Effector CD8-positive, alpha-beta T cell (primary cell): ENCODE results near the gene SMG6.
A peak's percentile ranks its signal among the peaks of the same experiment; 100 is the strongest.
"Not testable (repeated sequence)": the region's sequence is repeated elsewhere in the genome, so short reads cannot be mapped to it uniquely, and the experiment has no call there.

ENCODE experiments used
- DNase-seq: peaks from one replicate; lab custom pipeline; 2025; lab: John Stamatoyannopoulos, UW

Gene SMG6

GRCh38 chr17:2025622-2026309, 277.8 kb downstream of the SMG6 start:
- DNase-seq: no peak

GRCh38 chr17:2025220-2025621, 278.4 kb downstream of the SMG6 start, which contains the start of gene RTN4RL1:
Gene RTN4RL1, minus strand, starts transcription at chr17:2025334. Its CDS starts 469 bp downstream, at chr17:2024865.
- DNase-seq: peak; percentile 55

DNA sequence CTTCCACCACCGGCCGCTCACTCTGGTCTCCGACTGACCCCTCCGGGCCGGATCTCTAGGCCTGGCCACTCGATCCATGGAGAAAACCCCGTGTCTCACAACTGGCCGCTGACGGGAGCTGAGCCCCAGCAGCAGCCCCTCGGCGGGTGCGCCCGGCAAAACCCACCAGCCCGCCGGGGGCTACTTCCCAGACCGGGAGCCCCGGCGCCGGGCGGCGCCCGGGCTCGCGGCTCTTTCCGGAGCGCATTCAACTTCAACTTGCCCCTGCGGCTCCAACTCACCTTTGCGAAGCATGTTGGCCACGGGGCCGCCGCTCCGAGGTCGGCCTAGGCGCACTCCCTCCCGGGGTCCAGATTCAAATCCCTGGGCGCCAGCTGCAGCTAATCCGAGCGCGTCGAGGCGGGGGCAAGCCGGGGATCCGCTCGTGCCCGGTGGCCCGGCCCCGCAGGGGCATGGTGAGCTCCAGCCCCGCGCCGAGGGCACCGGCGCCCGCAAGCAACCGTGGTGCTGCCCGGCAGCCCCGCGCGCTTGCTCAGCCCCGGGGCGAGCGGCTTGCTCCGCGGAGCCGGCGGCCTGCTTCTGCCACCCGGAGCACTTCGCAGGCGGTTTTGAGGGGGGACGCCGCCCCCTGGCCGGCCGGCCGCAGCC, 278.9 kb downstream of the SMG6 start:
- DNase-seq: no peak

DNA sequence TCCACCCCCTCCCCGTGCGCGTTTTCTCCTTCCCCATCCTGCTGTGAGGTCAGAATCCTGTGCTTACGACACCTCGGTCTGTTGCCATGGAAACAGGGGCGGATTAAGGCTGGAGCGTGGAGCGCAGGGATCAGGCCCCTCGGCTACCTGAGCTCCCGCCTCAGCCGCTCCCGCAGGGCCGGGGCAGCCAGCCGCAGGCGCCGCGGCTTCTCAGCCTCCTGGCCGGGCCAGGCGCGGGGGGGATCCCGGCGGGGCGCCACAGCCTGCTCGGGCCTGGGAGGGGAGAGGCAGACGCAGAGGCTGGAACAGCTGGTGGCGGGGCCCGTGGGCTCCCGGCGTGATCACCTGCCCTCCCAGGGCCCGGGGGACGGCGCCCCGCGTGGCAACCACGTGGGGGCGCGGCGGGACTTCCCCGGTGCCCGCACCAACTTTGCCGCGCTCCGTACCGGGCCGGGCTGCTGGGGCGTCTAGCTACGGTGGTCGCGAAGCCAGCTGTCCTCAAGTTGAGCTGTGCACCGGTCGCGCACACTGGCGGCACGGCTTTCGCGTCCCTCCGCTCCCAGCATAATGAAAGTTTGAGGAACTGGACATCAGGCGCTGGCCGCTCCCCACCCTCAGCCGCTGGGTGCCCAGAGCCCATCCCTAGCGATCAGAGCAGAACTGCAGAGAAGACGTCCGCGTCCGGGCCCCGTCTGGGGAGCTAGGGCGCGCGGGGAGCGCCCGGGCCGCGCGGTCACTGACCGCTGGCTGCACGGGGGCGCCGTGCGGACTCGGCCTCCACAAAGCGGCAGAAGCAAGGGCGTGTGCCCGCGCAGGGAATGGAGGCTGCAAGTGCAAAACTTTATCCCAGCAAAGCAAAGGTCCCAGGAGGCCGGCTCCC, 279.7 kb downstream of the SMG6 start:
- DNase-seq: peak; percentile 22

DNA sequence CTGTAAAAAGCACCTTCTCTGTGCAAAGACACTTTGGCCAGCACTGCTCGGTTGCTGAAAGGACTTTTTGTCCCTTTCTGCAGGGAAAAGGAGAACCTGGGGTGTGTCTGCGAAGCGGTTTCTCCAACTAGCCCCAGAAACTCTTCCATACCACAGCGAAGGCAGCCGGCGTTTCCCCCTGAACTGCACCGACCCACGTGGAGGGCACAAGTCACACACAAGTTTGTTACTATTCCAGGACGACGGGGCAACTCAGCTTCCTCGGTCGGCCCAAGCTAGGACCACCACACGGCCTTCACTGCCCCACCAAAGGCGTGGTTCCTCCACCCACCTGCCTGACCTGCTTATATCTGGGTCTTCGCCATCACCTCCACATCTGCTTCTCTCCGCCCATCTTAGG, 280.3 kb downstream of the SMG6 start:
- DNase-seq: no peak

GRCh38 chr17:2022647-2023240, 280.8 kb downstream of the SMG6 start:
- DNase-seq: no peak

- DNase-seq: no peak
Observed at GRCh38 chr17:2020721-2021120, 282.9 kb downstream of the SMG6 start.

DNA sequence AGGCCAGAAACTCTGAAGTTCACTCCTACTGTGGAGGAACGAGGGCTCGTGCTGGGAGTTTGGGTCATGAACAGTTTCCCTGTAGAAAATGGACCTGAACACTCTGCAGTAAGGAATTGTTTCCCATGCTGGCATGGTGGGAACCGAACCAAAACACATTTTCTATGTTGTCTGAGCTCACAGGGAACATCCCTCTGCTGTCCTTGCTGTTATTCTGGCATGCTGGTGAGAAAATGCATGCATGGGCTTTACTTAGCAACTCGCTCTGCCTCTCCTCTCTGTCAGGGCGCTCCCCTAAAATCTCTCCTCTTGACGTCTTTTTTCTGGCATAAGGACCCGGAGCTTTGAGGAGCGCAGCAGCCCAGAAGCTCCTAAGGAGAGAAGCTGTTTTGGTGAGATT, 283.9 kb downstream of the SMG6 start:
- no peak for DNase-seq

- DNase-seq: no peak
Observed at GRCh38 chr17:2018716-2019510, 284.7 kb downstream of the SMG6 start.

DNA sequence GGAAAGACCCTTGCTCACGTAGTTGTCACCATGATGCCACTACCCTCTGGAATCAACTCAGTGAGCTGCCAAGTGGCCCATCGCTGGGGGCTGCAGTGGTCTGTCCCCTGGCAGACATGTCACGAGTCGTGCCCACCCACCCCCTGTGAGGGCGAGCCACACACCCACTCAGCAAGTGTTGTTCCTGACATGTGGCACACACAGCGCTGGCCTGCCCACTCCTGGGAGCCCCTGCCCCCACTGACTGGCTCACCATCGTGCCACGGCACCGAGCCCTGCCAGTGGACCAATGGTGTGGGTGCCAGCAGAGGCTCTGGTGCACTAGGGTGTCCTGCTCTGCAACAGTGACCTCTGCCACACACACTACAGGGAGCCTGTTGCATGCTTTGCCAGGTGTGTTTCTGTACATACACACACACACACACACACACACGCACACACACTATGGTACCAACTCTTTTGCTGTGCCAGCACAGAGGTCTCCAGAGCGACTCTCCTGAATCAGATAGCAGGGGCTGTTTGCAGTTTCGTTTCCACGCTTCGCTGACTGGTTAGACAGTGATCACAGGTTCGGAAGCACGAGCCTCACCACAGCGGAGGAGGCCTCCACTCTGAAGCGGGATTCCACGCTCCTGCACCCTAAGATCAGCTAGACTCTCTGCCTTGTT, 286.2 kb downstream of the SMG6 start:
- no peak for DNase-seq

DNA sequence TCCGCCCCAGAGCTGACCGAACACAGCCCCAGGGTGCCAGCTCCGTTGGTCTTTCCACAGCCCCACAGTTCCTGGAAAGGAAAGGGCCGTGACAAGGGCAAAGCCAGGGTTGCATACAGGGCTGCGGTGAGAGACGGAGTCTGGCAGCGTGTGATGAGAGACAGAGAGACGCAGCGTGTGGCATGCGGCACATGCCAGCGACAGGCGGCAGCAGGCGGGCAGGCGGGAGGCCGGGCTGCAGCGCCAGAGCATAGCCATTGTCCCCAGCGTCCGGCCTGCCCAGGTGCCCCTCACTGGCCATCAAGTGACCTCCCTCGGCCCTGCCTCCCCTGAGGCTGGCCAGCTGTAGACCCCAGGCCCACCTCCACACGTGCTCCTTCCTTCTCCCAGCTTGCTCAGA, 287.1 kb downstream of the SMG6 start:
- DNase-seq: no peak

- DNase-seq: no peak
Observed at GRCh38 chr17:2015314-2015713, 288.3 kb downstream of the SMG6 start.

DNA sequence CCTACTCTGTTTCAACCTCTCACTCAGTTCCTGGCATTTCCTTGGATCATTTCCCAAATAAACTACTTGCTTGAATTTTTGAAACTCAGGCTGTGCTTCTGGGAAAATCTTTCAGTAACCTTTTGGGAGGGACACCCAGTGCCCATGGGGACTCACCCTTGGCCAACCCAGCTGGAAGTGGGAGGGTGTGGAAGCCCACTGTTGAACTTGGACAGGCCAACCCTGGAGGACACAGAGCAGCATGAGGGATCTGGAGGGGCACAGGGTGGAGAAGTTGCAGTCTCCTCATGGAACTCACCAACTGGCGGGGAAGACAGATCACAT, 289.6 kb downstream of the SMG6 start:
- no peak for DNase-seq

GRCh38 chr17:2013220-2013993, 290.2 kb downstream of the SMG6 start:
- not testable (repeated sequence) for DNase-seq

DNA sequence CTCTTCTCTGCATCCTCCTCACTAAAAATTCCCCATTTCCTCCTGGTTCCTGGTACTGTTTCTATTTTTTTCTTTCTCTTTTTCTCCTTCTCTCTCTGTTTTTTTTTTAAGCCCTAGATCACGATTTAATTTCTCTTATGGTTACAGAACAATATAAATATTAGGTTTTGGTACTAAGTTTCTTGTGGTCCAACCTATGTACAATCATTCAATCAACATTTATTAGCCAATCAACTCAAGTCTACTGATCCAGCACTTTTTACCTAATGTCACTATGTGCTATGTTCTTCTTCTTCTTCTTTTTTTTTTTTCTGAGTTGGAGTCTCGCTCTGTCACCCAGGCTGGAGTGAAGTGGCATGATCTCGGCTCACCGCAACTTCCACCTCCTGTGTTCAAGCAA, 291.1 kb downstream of the SMG6 start:
- DNase-seq: no peak

DNA sequence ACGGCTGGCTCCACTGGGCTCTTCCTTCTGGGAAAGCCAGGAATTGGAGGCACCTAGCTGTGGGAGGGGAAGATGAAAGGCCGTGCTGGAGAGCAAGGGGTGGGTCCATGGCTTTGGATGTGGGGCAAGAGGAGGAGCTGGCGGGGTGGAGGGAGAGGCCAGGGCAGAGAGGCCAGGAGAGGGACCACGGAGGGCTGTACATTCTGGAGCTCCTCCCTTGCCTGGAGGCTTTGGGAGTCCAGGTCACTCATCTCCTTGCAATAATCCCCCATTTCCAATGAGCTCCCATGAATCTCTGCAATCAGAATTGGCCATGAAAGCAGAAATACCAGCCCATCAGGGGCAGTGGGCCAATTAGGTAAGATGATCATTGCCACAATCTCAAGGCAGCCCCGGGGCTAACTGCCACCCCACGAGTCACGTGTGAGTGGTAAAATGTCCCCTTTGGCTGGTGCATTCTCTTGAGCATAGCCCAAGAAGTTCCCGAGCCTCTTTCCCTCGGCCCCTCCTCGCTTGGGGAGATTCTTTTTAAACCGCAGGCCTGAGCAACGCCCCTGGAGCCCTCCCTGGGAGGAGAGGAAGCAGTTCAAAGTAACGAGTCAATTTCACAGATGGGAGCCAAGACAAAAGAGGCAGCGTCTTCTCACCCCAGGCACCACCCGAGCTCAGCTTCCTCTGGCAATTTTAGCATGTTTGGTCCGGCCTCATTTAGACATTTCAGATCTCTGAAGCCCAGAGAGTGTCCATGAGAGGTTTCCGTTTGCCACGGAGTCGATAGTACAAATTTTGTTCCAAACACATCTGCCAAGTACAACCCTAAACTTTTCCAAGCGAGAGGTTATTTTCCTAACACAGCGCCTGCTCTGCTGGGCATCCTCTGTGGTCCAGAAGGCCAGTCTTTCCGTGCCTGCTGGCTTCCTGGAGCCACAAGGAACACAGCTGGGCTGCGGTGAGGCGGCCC, 291.9 kb downstream of the SMG6 start:
- no peak for DNase-seq
